Rectal smooth muscle tissue (tissue), 1 donor: ENCODE results near the gene PLIN4.
A peak's percentile ranks its signal among the peaks of the same experiment; 100 is the strongest.

Experiments used
- H3K27ac ChIP-seq: one replicate; pipeline ENCODE4 v1.7.0; 2013; ENCODE audit warnings: low read depth, low read length, inconsistent platforms
- H3K27me3 ChIP-seq: one replicate; pipeline ENCODE4 v1.7.0; 2013; ENCODE audit warnings: low read length; ENCODE audit not compliant: control insufficient read depth, insufficient read depth
- H3K36me3 ChIP-seq: one replicate; pipeline ENCODE4 v1.7.0; 2013; ENCODE audit warnings: low read length; ENCODE audit not compliant: control insufficient read depth, insufficient read depth
- H3K4me1 ChIP-seq: one replicate; pipeline ENCODE4 v1.7.0; 2013; ENCODE audit warnings: low read length; ENCODE audit not compliant: control insufficient read depth, insufficient read depth
- H3K4me3 ChIP-seq: one replicate; pipeline ENCODE4 v1.7.0; 2013; ENCODE audit warnings: low read length
- H3K9ac ChIP-seq: one replicate; pipeline ENCODE4 v1.7.0; 2013; ENCODE audit warnings: low read length

The PLIN4 gene

GRCh38 chr19:4456843-4457653 lies 61.2 kb downstream of the PLIN4 start:
- peaks cover 11% of the 10 kb centered on the region for H3K4me1 ChIP-seq
- H3K9ac ChIP-seq: peak overlapping the region; percentile 2
- peak overlapping the region; percentile 83 for H3K4me3 ChIP-seq
- H3K27ac ChIP-seq: peak overlapping the region; percentile 82
- peaks cover 15% of the 10 kb centered on the region for H3K36me3 ChIP-seq
- H3K27me3 ChIP-seq: no peaks in the 10 kb centered on the region

GRCh38 chr19:4456476-4456842 lies 61.8 kb downstream of the PLIN4 start:
- peaks cover 15% of the 10 kb centered on the region for H3K36me3 ChIP-seq
- H3K9ac ChIP-seq: peak overlapping the region; percentile 2
- peaks cover 11% of the 10 kb centered on the region for H3K4me1 ChIP-seq
- H3K4me3 ChIP-seq: peak overlapping the region; percentile 83
- peak overlapping the region; percentile 76 for H3K27ac ChIP-seq
- no peaks in the 10 kb centered on the region for H3K27me3 ChIP-seq

DNA sequence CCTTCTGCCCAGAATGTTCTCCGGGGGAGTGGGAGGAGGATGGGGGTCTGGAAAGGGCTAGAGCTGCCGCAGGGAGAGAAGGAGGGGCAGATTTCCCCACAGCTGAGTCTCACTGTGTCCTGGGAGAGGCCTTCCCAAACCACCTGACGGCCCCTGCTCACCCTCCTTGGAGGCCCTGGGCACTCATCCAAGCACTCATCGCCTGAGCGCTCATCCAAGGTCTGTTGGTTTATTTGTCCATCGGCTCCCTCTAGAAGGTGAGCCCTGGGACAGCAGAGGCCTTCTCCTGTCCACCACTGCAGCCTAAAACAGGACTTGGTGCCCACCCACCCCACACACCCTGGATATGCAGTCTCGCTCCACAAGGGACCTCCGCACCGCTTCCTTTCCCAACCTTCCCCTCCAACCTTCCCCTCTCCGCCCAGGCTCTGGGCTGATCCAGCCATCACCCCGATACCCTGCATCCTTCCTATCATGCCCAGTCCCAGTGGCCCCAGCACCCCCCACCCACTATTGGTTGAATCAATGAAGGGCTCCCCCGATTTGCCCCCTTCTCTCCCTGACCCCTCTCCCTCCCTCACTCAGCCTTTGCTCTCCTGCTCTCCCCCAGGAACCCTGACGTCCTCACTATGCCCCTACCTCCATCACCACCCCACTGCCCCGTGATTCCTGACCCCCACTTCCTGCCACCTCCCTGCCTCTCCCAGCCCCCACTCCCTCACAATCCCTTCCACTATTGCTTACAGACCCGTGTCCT lies 62.4 kb downstream of the PLIN4 start:
- Histone ChIP-seq H3K27ac (peak overlapping the region; percentile 76), H3K27me3 (no peaks in the 10 kb centered on the region), H3K4me3 (peak overlapping the region; percentile 83), H3K9ac (peak overlapping the region; percentile 1), H3K36me3 (peaks cover 15% of the 10 kb centered on the region), H3K4me1 (peaks cover 11% of the 10 kb centered on the region)

GRCh38 chr19:4454747-4455718 lies 63.3 kb downstream of the PLIN4 start:
- peak overlapping the region; percentile 29 for H3K4me3 ChIP-seq
- no peaks in the 10 kb centered on the region for H3K27me3 ChIP-seq
- H3K36me3 ChIP-seq: peaks cover 15% of the 10 kb centered on the region
- peak overlapping the region; percentile 55 for H3K27ac ChIP-seq
- H3K9ac ChIP-seq: no peak overlapping the region
- peaks cover 11% of the 10 kb centered on the region for H3K4me1 ChIP-seq

DNA sequence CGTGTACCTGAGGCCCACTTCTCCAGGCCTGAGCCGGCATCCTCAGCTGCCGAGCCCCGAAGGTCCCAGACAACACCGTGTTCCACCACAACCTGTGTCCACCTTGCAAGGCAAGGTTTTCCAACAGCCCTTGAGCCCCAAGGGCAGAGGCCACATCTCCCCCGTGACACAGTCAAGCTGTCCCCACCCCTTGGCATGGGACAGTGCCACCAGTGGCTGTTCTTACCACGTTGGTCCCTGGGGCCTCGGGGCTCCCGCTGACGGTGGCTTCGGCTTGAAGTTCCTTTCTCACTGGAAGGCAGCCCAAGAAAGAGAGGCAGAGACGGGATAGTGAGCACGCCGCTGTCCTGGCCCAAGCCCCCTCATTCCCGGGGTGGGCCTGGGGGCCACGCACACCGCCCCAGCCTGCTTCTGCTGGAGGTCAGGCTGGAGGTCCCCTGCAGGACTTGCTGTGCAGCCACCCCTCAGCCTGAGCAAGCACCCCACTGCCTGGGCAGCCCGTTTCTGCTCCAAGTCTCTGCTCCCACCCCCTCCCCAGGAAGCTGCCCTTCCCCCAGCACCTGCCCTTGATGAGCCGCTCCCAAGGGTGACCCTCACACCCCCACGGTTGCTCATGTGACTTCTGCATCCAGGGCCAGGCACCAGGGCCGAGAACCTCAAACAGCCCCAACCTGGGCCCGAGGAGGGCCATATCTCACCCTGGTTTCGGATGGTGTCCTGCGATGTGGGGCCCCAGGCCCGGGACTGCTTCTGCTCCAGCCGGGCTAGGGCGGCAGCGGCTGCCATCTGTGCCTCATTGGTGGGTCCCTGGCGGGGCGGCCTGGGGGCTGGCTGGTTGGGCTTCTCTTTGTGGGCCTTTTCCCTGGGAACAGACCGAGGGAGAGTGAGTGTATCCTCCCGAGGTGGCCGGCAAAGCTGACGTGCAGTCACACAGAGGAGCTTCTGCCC lies 64.8 kb downstream of the PLIN4 start:
- Histone ChIP-seq H3K4me3 (no peak overlapping the region), H3K36me3 (peaks cover 18% of the 10 kb centered on the region), H3K27me3 (no peaks in the 10 kb centered on the region), H3K27ac (no peak overlapping the region), H3K9ac (no peak overlapping the region), H3K4me1 (peaks cover 11% of the 10 kb centered on the region)

GRCh38 chr19:4452230-4452990 lies 65.9 kb downstream of the PLIN4 start:
- no peak overlapping the region for H3K27ac ChIP-seq
- H3K4me1 ChIP-seq: peaks cover 11% of the 10 kb centered on the region
- no peaks in the 10 kb centered on the region for H3K27me3 ChIP-seq
- no peak overlapping the region for H3K9ac ChIP-seq
- H3K36me3 ChIP-seq: peaks cover 26% of the 10 kb centered on the region
- H3K4me3 ChIP-seq: no peak overlapping the region
